Measurements from ENCODE around the gene NLN. TPM values are rescaled to one million over a fixed set of nuclear protein-coding genes. Genes with fewer than 3 reads are reported as not detected.

The NLN gene
- total and polyA plus RNA-seq, 2 of the 13 experiments (the other 11 are each of a cell fraction or from before 2014, with no cell fraction given), result 11.9 to 36.7 TPM

GRCh38 chr5:65721720-65722574, at the start of gene NLN, which contains the start of gene SGTB (continued):
- 0 out of 2 replicates have a peak, but pooled peaks have one; percentile 52 for TF ChIP-seq ZBTB42 (CRISPR knock-in tag; IDR thresholded peaks at IDR 0.05)
- TF ChIP-seq SNAPC4 (CRISPR knock-in tag; IDR thresholded peaks at IDR 0.05), result no peak
- no peak for TF ChIP-seq ZNF333 (CRISPR knock-in tag; IDR thresholded peaks at IDR 0.05; ENCODE audit: borderline replicate concordance)
- TF ChIP-seq ZSCAN29 (CRISPR knock-in tag; conservative IDR thresholded peaks at IDR 0.05), result 0 out of 2 replicates have a peak, but pooled peaks have one; percentile 28
- peak; percentile 44 to 85; a peak in 3 of 4 replicates for TF ChIP-seq POLR2A (IDR thresholded peaks at IDR 0.05; ENCODE audit: insufficient read depth in 1 of 2, low read depth in 2 of 2, low read length in 2 of 2)
- peak; percentile 69; the same call in 1 of the 2 replicates for TF ChIP-seq GABPB1 (CRISPR knock-in tag; IDR thresholded peaks at IDR 0.05)
- TF ChIP-seq HNF1A (IDR thresholded peaks at IDR 0.05; ENCODE audit: low read depth), result no peak
- peak; percentile 55; the same call in 1 of the 2 replicates for TF ChIP-seq HNF1A (CRISPR knock-in tag; IDR thresholded peaks at IDR 0.05; ENCODE audit: borderline replicate concordance)
- TF ChIP-seq KMT2B (CRISPR knock-in tag; IDR thresholded peaks at IDR 0.05), result no peak
- TF ChIP-seq ATRX (CRISPR knock-in tag; IDR thresholded peaks at IDR 0.05; ENCODE audit: borderline replicate concordance), result no peak
- no peak for TF ChIP-seq ZNF749 (CRISPR knock-in tag; IDR thresholded peaks at IDR 0.05; ENCODE audit: borderline replicate concordance)
- peak; percentile 44; the same call in 1 of the 2 replicates for TF ChIP-seq TOPORS (CRISPR knock-in tag; IDR thresholded peaks at IDR 0.05)
- TF ChIP-seq ZNF337 (CRISPR knock-in tag; IDR thresholded peaks at IDR 0.05; ENCODE audit: borderline replicate concordance, low read depth), result no peak
- TF ChIP-seq, protein P1, sequence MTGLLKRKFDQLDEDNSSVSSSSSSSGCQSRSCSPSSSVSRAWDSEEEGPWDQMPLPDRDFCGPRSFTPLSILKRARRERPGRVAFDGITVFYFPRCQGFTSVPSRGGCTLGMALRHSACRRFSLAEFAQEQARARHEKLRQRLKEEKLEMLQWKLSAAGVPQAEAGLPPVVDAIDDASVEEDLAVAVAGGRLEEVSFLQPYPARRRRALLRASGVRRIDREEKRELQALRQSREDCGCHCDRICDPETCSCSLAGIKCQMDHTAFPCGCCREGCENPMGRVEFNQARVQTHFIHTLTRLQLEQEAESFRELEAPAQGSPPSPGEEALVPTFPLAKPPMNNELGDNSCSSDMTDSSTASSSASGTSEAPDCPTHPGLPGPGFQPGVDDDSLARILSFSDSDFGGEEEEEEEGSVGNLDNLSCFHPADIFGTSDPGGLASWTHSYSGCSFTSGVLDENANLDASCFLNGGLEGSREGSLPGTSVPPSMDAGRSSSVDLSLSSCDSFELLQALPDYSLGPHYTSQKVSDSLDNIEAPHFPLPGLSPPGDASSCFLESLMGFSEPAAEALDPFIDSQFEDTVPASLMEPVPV (CRISPR knock-in tag; IDR thresholded peaks at IDR 0.05), result no peak; the same call in 1 of the 2 replicates
- TF ChIP-seq PHF5A (CRISPR knock-in tag; IDR thresholded peaks at IDR 0.05; ENCODE audit: low read depth, unreplicated experiment), result no peak
- TF ChIP-seq ZFP90 (CRISPR knock-in tag; IDR thresholded peaks at IDR 0.05; ENCODE audit: borderline replicate concordance), result 0 out of 2 replicates have a peak, but pooled peaks have one; percentile 14
- peak; percentile 13; the same call in 1 of the 2 replicates for TF ChIP-seq ZSCAN9 (CRISPR knock-in tag; IDR thresholded peaks at IDR 0.05; ENCODE audit: borderline replicate concordance)
- TF ChIP-seq ZNF230 (CRISPR knock-in tag; IDR thresholded peaks at IDR 0.05), result peak; percentile 75; the same call in 1 of the 2 replicates

Measured in HepG2 (cell line).